Upper lobe of right lung (tissue), 1 donor: ENCODE measurements around the gene ANKRD13A. TPM values are rescaled to one million over a fixed set of nuclear protein-coding genes. Genes with fewer than 3 reads are reported as not detected.
"Not testable (repeated sequence)": the region's sequence is repeated elsewhere in the genome, so short reads cannot be mapped to it uniquely, and the experiment has no call there.

Source experiments
- ATAC-seq: fragments of 200-7000 bp; cut with Tn5 transposase; one replicate; pipeline ENCODE4 v1.9.1; 2020; ENCODE audit warnings: mild to moderate bottlenecking, moderate library complexity
- DNase-seq: peaks from one replicate; pipeline ENCODE4 v3.0.0-alpha.2; 2020
- H3K27ac ChIP-seq: fragments of 200-600 bp; one replicate; pipeline ENCODE4 v1.8.0; 2022
- H3K27me3 ChIP-seq: fragments of 200-600 bp; one replicate; pipeline ENCODE4 v1.8.0; 2022; ENCODE audit warnings: mild to moderate bottlenecking
- H3K36me3 ChIP-seq: fragments of 200-600 bp; one replicate; pipeline ENCODE4 v1.8.0; 2022
- H3K4me1 ChIP-seq: fragments of 200-600 bp; one replicate; pipeline ENCODE4 v1.8.0; 2022
- H3K4me3 ChIP-seq: fragments of 200-600 bp; one replicate; pipeline ENCODE4 v1.8.0; 2022; ENCODE audit warnings: mild to moderate bottlenecking
- H3K9me3 ChIP-seq: fragments of 200-600 bp; one replicate; pipeline ENCODE4 v1.8.0; 2022
- intact Hi-C: fragments of 100-400 bp; cut with DNase I; formaldehyde crosslinking; loops from one replicate; pipeline ENCODE4 v1.11.0; 2022
- total RNA-seq: library from RNA; stranded (reverse); fragmentation: NEBNext Ultra II Directional; extraction: Animal tissue kit (Norgen Biotek cat#: 25700); gene quantifications from one replicate; pipeline ENCODE4 v1.2.1, GENCODE V29; 2021
- TF ChIP-seq, protein P1 (sequence below): fragments of 200-600 bp; IDR thresholded peaks from one replicate; pipeline ENCODE4 v1.8.0; 2022; ENCODE audit warnings: antibody characterized with exemption
- donor health status: DM: no; HTN: yes; CAD: no; lungs with severe emphysema.

Gene ANKRD13A
- total RNA-seq, 1 donor from 2014 or later = 54.0 TPM

DNA sequence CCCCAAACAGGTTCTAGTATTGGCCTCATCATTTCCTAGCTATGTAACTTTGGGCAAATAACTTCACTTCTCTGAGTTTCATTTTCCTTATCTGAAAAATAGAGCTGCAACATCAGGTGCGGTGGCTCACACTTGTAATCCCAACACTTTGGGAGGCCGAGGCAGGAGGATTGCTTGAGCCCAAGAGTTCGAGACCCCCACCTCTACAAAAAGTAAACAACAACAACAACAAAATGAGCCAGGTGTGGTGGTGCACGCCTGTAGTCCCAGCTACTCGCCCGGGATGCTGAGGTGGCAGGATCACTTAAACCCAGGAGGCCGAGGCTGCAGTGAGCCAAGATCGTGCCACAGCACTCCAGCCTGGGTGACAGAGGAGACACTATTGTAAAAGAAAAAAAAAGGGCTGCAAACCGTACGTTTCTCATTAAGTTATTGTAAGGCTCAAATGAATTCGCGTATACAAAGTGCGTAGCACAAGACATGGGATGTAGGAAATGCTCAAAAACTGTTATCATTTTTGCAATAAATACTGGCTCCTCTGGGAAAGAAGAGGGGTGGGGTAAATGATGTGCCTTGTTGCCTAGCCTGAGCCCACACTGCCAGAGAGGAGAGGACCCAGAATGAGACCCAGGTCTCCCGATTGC is 48.2 kb downstream of the ANKRD13A start:
- H3K27ac ChIP-seq = peak overlapping the region; percentile 88
- peaks cover 11% of the 10 kb centered on the region for H3K36me3 ChIP-seq
- intact Hi-C loops = no loop called here
- H3K4me1 ChIP-seq = peaks cover 32% of the 10 kb centered on the region
- ATAC-seq = no peak
- peak overlapping the region; percentile 97 for H3K4me3 ChIP-seq
- no peak for DNase-seq
- H3K9me3 ChIP-seq = no peaks in the 10 kb centered on the region
- H3K27me3 ChIP-seq = no peaks in the 10 kb centered on the region
- TF ChIP-seq, protein P1, sequence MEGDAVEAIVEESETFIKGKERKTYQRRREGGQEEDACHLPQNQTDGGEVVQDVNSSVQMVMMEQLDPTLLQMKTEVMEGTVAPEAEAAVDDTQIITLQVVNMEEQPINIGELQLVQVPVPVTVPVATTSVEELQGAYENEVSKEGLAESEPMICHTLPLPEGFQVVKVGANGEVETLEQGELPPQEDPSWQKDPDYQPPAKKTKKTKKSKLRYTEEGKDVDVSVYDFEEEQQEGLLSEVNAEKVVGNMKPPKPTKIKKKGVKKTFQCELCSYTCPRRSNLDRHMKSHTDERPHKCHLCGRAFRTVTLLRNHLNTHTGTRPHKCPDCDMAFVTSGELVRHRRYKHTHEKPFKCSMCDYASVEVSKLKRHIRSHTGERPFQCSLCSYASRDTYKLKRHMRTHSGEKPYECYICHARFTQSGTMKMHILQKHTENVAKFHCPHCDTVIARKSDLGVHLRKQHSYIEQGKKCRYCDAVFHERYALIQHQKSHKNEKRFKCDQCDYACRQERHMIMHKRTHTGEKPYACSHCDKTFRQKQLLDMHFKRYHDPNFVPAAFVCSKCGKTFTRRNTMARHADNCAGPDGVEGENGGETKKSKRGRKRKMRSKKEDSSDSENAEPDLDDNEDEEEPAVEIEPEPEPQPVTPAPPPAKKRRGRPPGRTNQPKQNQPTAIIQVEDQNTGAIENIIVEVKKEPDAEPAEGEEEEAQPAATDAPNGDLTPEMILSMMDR = no peak

DNA sequence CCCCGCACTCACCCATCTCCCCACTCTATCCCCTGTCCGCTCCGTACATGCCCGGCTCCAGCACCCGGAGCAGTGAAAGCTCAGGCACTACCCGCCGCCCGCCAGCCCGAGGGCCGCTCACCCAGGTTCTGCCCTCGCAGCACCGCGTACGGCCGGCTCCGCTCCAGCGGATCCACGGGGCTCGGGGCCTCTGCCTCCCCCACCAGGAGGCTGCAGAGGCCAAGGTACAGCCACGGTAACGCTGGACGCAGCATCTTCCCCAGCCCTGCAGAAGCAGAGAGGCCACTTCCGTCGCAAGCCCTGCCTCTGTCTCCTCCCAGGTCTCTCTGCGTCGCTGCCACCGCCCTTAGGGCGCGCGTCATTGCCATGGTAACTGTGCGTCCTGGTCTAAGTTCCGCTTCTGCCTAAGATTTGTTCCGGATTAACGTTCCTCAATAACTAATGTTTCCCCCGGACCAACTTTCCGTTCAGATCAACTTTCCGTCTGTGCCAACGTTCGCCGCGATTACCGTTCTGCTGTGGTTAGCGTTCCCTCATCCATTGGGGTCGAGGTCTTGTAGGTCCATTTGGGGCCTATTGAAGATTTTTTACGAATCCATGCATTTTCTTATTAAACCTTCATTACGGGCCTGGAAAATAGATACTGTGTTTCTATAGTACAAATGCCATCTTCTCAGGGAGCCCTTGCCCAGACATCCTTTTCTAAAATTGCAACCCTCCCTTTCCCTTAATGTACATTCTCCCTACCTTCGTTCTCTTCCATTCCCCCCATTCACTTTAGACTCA is 49.2 kb downstream of the ANKRD13A start, which contains the start of gene C12orf76:
Gene C12orf76, minus strand, starts transcription at position 281 of the 786 bp plus-strand sequence. Its CDS starts 27 bp downstream, at position 254.
- H3K4me3 ChIP-seq = peak within 1 kb of the TSS; percentile 97
- TF ChIP-seq, protein P1 = no peak
- no peaks in the 10 kb centered on the region for H3K9me3 ChIP-seq
- intact Hi-C loops = no loop called here
- H3K4me1 ChIP-seq = peaks cover 25% of the 10 kb centered on the region
- ATAC-seq (peak; percentile 99), DNase-seq (peak; percentile 97)
- peak within 1 kb of the TSS; percentile 88 for H3K27ac ChIP-seq
- H3K27me3 ChIP-seq = no peaks in the 10 kb centered on the region
- peaks cover 10% of the 10 kb centered on the region for H3K36me3 ChIP-seq

DNA sequence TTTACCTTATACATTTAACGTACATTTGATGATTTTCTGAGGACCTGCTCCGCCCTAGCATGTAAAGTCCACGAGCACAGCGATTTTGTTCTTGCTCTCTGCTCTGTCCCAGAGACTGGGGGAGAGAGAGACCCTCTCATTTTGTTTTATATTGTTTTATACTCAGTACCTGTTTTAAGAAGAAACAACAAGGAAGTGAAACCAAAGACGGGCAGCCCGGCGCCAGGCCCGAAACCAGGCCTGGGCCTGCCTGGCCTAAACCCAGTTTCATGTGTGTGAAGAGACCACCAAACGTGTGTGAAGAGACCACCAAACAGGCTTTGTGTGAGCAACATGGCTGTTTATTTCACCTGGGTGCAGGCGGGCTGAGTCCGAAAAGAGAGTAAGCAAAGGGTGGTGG is 49.8 kb downstream of the ANKRD13A start:
- Histone ChIP-seq H3K4me3 (peak overlapping the region; percentile 97), H3K4me1 (peaks cover 24% of the 10 kb centered on the region), H3K27ac (peak overlapping the region; percentile 88)
- DNase-seq, H3K9me3 ChIP-seq, H3K36me3 ChIP-seq, ATAC-seq, intact Hi-C loops, H3K27me3 ChIP-seq: not testable (repeated sequence)

DNA sequence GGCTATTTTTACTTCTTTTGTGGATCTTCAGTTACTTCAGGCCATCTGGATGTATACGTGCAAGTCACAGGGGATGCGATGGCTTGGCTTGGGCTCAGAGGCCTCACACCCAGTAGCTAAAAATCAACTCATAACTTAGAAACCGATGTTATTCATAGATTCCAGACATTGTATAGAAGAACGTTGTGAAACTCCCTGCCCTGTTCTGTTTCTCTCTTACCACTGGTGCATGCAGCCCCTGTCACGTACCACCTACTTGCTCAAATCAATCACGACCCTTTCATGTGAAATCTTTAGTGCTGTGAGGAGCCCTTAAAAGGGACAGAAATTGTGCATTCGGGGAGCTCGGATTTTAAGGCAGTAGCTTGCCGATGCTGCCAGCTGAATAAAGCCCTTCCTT is 50.4 kb downstream of the ANKRD13A start:
- ATAC-seq, H3K27ac ChIP-seq, H3K4me3 ChIP-seq, DNase-seq, H3K27me3 ChIP-seq, intact Hi-C loops, H3K36me3 ChIP-seq, H3K9me3 ChIP-seq: not testable (repeated sequence)
- peaks cover 24% of the 10 kb centered on the region for H3K4me1 ChIP-seq

DNA sequence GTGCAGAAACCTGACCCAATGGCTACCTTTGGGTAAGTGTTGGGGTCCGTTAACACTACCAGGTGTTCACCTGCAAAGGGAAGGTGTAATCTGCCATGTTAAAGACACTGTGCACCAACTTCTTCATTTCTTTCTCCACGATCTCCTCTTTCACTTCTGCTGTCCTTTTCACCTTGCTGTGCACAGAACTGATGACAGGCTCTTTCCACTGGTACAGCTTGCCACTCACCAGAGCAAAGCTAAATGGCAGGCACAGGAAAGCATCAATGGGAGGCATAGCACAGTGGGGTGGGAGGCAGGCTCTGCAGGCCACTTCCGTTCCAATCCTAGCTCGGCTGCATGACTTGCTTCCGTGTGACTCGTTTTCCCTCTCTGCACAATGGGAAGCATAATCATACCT is 51.7 kb downstream of the ANKRD13A start:
- DNase-seq = no peak
- peaks cover 24% of the 10 kb centered on the region for H3K4me1 ChIP-seq
- no peaks in the 10 kb centered on the region for H3K27me3 ChIP-seq
- no peaks in the 10 kb centered on the region for H3K9me3 ChIP-seq
- TF ChIP-seq, protein P1 = no peak
- intact Hi-C loops = no loop called here
- ATAC-seq = no peak
- no peak overlapping the region for H3K27ac ChIP-seq
- H3K36me3 ChIP-seq = no peaks in the 10 kb centered on the region
- no peak overlapping the region for H3K4me3 ChIP-seq

DNA sequence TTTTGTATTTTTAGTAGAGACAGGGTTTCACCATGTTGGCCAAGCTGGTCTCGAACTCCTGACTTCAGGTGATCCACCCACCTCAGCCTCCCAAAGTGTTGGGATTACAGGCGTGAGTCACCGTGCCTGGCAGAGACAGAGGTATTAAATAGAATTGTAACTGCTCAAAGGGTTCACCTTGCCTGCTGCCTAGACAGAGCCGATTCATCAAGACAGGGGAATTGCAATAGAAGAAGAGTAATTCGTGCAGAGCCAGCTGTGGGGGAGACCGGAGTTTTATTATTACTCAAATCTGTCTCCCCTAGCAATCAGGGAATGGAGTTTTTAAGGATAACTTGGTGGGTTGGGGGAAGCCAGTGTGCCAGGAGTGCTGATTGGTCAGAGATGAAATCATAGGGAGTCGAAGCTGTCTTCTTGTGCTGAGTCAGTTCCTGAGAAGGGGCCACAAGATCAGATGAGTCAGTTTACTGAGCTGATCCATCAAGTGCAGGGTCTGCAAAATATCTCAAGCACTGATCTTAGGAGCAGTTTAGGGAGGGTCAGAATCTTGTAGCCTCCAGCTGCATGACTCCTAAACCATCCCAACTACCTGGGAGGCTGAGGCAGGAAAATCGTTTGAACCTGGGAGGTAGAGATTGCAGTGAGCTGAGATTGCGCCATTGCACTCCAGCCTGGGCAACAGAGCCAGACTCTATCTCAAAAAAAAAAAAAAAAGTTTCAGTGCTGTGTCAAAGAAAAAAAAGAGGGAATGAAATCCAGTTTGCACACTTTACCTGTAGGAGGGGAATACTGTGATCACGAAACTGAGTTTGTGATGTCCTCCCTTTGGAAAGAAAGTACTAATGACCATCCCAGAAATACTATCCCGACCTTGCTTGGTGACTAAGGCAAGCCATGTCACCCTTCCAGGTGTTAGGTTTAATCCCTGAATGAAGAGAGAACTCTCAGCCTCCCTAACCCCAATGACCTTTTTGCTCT is 56.4 kb downstream of the ANKRD13A start:
- H3K36me3 ChIP-seq, intact Hi-C loops: not testable (repeated sequence)

DNA sequence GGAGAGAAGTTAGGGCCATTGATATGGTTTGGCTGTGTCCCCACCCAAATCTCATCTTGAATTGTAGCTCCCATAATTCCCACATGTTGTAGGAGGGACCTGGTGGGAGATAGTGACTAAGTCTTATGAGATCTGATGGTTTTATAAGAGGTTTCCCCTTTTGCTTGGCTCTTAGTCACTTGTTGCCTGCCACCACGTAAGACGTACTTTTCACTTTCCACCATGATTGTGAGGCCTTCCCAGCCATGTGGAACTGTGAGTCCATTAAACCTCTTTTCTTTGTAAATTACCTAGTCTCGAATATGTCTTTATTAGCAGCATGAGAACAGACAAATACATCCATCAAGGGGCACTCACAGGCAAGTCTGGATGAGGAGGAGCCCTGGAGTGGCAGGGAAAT is 57.4 kb downstream of the ANKRD13A start:
- DNase-seq, H3K4me3 ChIP-seq, ATAC-seq, H3K27me3 ChIP-seq, H3K27ac ChIP-seq, H3K9me3 ChIP-seq, H3K36me3 ChIP-seq, H3K4me1 ChIP-seq, intact Hi-C loops: not testable (repeated sequence)

More for the DNA sequence above, 56.4 kb downstream of the ANKRD13A start:
- H3K27me3 ChIP-seq, H3K27ac ChIP-seq, H3K9me3 ChIP-seq, ATAC-seq, H3K4me3 ChIP-seq, H3K4me1 ChIP-seq, DNase-seq: not testable (repeated sequence)
